H7 (cell line): ENCODE results near the gene PTX4. TPM values are rescaled to one million over a fixed set of nuclear protein-coding genes. Genes with fewer than 3 reads are reported as not detected.

ENCODE experiments used
- DNase-seq: peaks from one replicate; pipeline ENCODE4 v3.0.0; 2012
- H3K27me3 ChIP-seq: 2 replicates; pipeline ENCODE4 v1.6.0; 2011; ENCODE audit warnings: mild to moderate bottlenecking, low read length; ENCODE audit not compliant: control insufficient read depth, insufficient read depth
- H3K36me3 ChIP-seq: replicated peaks from 2 replicates; pipeline ENCODE4 v1.5.1; 2011; ENCODE audit warnings: low read length; ENCODE audit not compliant: control insufficient read depth, insufficient read depth
- H3K4me3 ChIP-seq: 2 replicates; pipeline ENCODE4 v1.5.1; 2011; ENCODE audit warnings: low read depth, mild to moderate bottlenecking, control low read depth, low read length, moderate library complexity; ENCODE audit not compliant: insufficient read depth
- total RNA-seq: library from RNA; depleted of rRNA; stranded (reverse); fragments of >200 nt; shearing (Covaris generic); gene quantifications from 2 replicates; pipeline ENCODE4 v1.2.3, GENCODE V29; 2014

PTX4 gene
- total RNA-seq, 1 experiment from 2014 or later = not detected

GRCh38 chr16:1510941-1511351, 22.2 kb upstream of the PTX4 start:
- no peak overlapping the region for H3K4me3 ChIP-seq
- DNase-seq = peak; percentile 87
- no peaks in the 10 kb centered on the region for H3K27me3 ChIP-seq
- no peaks in the 10 kb centered on the region; the same call in 1 of the 2 replicates for H3K36me3 ChIP-seq

GRCh38 chr16:1510272-1510671, 21.5 kb upstream of the PTX4 start:
- no peak for DNase-seq
- Histone ChIP-seq H3K27me3 (no peaks in the 10 kb centered on the region), H3K4me3 (no peak overlapping the region), H3K36me3 (no peaks in the 10 kb centered on the region; the same call in 1 of the 2 replicates)

- no peaks in the 10 kb centered on the region; the same call in 1 of the 2 replicates for H3K36me3 ChIP-seq
- no peak for DNase-seq
- no peak overlapping the region for H3K4me3 ChIP-seq
- no peaks in the 10 kb centered on the region for H3K27me3 ChIP-seq
Measured at GRCh38 chr16:1509307-1510221, 20.8 kb upstream of the PTX4 start.

- no peak overlapping the region for H3K4me3 ChIP-seq
- DNase-seq = no peak
- H3K27me3 ChIP-seq = no peaks in the 10 kb centered on the region
- H3K36me3 ChIP-seq = no peaks in the 10 kb centered on the region; the same call in 1 of the 2 replicates
Measured at GRCh38 chr16:1508494-1509187, 19.9 kb upstream of the PTX4 start.

GRCh38 chr16:1506494-1507213, 17.9 kb upstream of the PTX4 start:
- DNase-seq = no peak
- H3K27me3 ChIP-seq = no peaks in the 10 kb centered on the region
- peaks cover 7% of the 10 kb centered on the region for H3K36me3 ChIP-seq
- no peak overlapping the region for H3K4me3 ChIP-seq

- H3K27me3 ChIP-seq = no peaks in the 10 kb centered on the region
- no peak overlapping the region for H3K4me3 ChIP-seq
- no peak for DNase-seq
- peaks cover 7% of the 10 kb centered on the region for H3K36me3 ChIP-seq
Measured at GRCh38 chr16:1505912-1506311, 17.2 kb upstream of the PTX4 start.

GRCh38 chr16:1505073-1505844, 16.5 kb upstream of the PTX4 start:
- no peak overlapping the region for H3K4me3 ChIP-seq
- no peak for DNase-seq
- no peaks in the 10 kb centered on the region for H3K27me3 ChIP-seq
- H3K36me3 ChIP-seq = peaks cover 7% of the 10 kb centered on the region

- H3K36me3 ChIP-seq = peaks cover 11% of the 10 kb centered on the region
- no peaks in the 10 kb centered on the region for H3K27me3 ChIP-seq
- DNase-seq = no peak
- no peak overlapping the region for H3K4me3 ChIP-seq
Measured at GRCh38 chr16:1503110-1503955, 14.6 kb upstream of the PTX4 start.

GRCh38 chr16:1502092-1503004, 13.6 kb upstream of the PTX4 start:
- no peak for DNase-seq
- H3K27me3 ChIP-seq = no peaks in the 10 kb centered on the region
- H3K36me3 ChIP-seq = peaks cover 11% of the 10 kb centered on the region
- no peak overlapping the region for H3K4me3 ChIP-seq

- peaks cover 11% of the 10 kb centered on the region for H3K36me3 ChIP-seq
- H3K4me3 ChIP-seq = no peak overlapping the region
- no peaks in the 10 kb centered on the region for H3K27me3 ChIP-seq
Measured at GRCh38 chr16:1501630-1502029, 12.9 kb upstream of the PTX4 start.

GRCh38 chr16:1500465-1501150, 11.9 kb upstream of the PTX4 start:
- DNase-seq = no peak

More at GRCh38 chr16:1501630-1502029, 12.9 kb upstream of the PTX4 start:
- DNase-seq = no peak

More at GRCh38 chr16:1500465-1501150, 11.9 kb upstream of the PTX4 start:
- Histone ChIP-seq H3K4me3 (no peak overlapping the region), H3K36me3 (peaks cover 12% of the 10 kb centered on the region), H3K27me3 (no peaks in the 10 kb centered on the region)
